Keratinocyte (primary cell): ENCODE results near the gene NLRP6. TPM values are rescaled to one million over a fixed set of nuclear protein-coding genes. Genes with fewer than 3 reads are reported as not detected.

Source experiments
- DNase-seq: peaks from one replicate; pipeline ENCODE4 v3.0.0-alpha.2; 2011; ENCODE audit warnings: low read depth, missing footprints, low spot score
- FAIRE-seq: peaks from 2 replicates; lab custom pipeline; 2011; peaks lifted over from hg19 to GRCh38; lab: Jason Lieb, UNC
- H2AFZ ChIP-seq: 2 replicates; pipeline ENCODE4 v1.6.0; 2012; ENCODE audit warnings: low read length, control low read depth, inconsistent platforms; ENCODE audit not compliant: control insufficient read depth
- H3K27ac ChIP-seq: 2 replicates; pipeline ENCODE4 v1.5.1; 2011; ENCODE audit warnings: low read length; ENCODE audit not compliant: control insufficient read depth, insufficient read depth
- H3K27me3 ChIP-seq: 3 replicates; pipeline ENCODE4 v1.6.0; 2011; ENCODE audit warnings: low read length; ENCODE audit not compliant: control insufficient read depth, insufficient read depth; ENCODE audit errors: extremely low read depth
- H3K36me3 ChIP-seq, 2 experiments: 2 replicates in 1 of 2; 3 replicates in 1 of 2; pipeline ENCODE4 v1.5.1; 2011; ENCODE audit warnings: low read length in 2 of 2, mild to moderate bottlenecking in 1 of 2; ENCODE audit not compliant: control insufficient read depth in 2 of 2, insufficient read depth in 2 of 2; ENCODE audit errors: extremely low read depth in 1 of 2
- H3K4me1 ChIP-seq: 3 replicates; pipeline ENCODE4 v1.5.1; 2011; ENCODE audit warnings: low read length; ENCODE audit not compliant: control insufficient read depth, insufficient read depth; ENCODE audit errors: extremely low read depth
- H3K4me2 ChIP-seq: 3 replicates; pipeline ENCODE4 v1.6.0; 2011; ENCODE audit warnings: low read depth, low read length; ENCODE audit not compliant: control insufficient read depth, insufficient read depth; ENCODE audit errors: extremely low read depth
- H3K4me3 ChIP-seq, 3 experiments: fragments of 200-600 bp in 1 of 3; sonication (generic) in 1 of 3; 2 replicates in 2 of 3; 3 replicates in 1 of 3; pipeline ENCODE4 v1.5.1; 2011 to 2016; ENCODE audit warnings: low read length in 3 of 3, mild to moderate bottlenecking in 3 of 3, control low read depth in 2 of 3, inconsistent platforms in 1 of 3, low read depth in 1 of 3, mixed read lengths in 1 of 3, mixed run types in 1 of 3, moderate library complexity in 1 of 3; ENCODE audit not compliant: control insufficient read depth in 2 of 3, insufficient read depth in 2 of 3; ENCODE audit errors: extremely low read depth in 1 of 3
- H3K79me2 ChIP-seq: 2 replicates; pipeline ENCODE4 v1.6.0; 2012; ENCODE audit warnings: low read length; ENCODE audit not compliant: control insufficient read depth, insufficient read depth
- H3K9ac ChIP-seq: 3 replicates; pipeline ENCODE4 v1.6.0; 2011; ENCODE audit warnings: low read length; ENCODE audit not compliant: control insufficient read depth, insufficient read depth; ENCODE audit errors: extremely low read depth
- H3K9me1 ChIP-seq: 3 replicates; pipeline ENCODE4 v1.6.0; 2011; ENCODE audit warnings: low read length; ENCODE audit not compliant: control insufficient read depth, insufficient read depth; ENCODE audit errors: extremely low read depth
- H3K9me3 ChIP-seq: 2 replicates; pipeline ENCODE4 v1.5.1; 2012; ENCODE audit warnings: low read depth, low read length; ENCODE audit not compliant: control insufficient read depth
- H4K20me1 ChIP-seq: 3 replicates; pipeline ENCODE4 v1.6.0; 2011; ENCODE audit warnings: low read length; ENCODE audit not compliant: control insufficient read depth, insufficient read depth; ENCODE audit errors: extremely low read depth
- CTCF ChIP-seq, 3 experiments: IDR thresholded peaks in 1 of 3; conservative IDR thresholded peaks in 1 of 3; optimal IDR thresholded peaks in 1 of 3; 2 replicates in 2 of 3; 3 replicates in 1 of 3; pipeline versions ENCODE3 to v1.5.1; 2011; ENCODE audit warnings: low read length in 3 of 3, mild to moderate bottlenecking in 3 of 3, moderate library complexity in 2 of 3, control low read depth in 1 of 3, inconsistent platforms in 1 of 3; ENCODE audit not compliant: insufficient read depth in 2 of 3; ENCODE audit errors: extremely low read depth in 1 of 3
- EZH2 ChIP-seq: IDR thresholded peaks from one replicate; pipeline ENCODE4 v1.6.1; 2012; ENCODE audit warnings: inconsistent platforms, mild to moderate bottlenecking, low read length, moderate library complexity
- dilution Hi-C: fragments of 300-500 bp; cut with MboI; formaldehyde crosslinking; loops from one replicate; pipeline ENCODE4 v1.7.0; 2020; ENCODE audit warnings: low sequenced_read_pairs; ENCODE audit not compliant: extremely low pct_ligation_motif_present
- polyA plus RNA-seq, 5 experiments: library from polyadenylated mRNA; depleted of rRNA in 3 of 5; stranded (reverse) in 3 of 5; stranded (forward) in 1 of 5; unstranded in 1 of 5; fragments of >200 nt; gene quantifications; 1 replicate in 1 of 5; 2 replicates in 3 of 5; 3 replicates in 1 of 5; pipeline versions ENCODE4 v1.2.1 to v1.2.3, GENCODE V29; 2011 to 2012; ENCODE audit warnings: missing spikeins in 2 of 5, low read depth in 1 of 5, low replicate concordance in 1 of 5

Gene NLRP6
- polyA plus RNA-seq, 1 donor (not counting 4 experiments of a cell fraction or from before 2014, with no cell fraction given), result not detected

GRCh38 chr11:293852-294661 is 15.8 kb downstream of the NLRP6 start:
- dilution Hi-C loops, result no loop called here
- H3K9me3 ChIP-seq, result no peaks in the 10 kb centered on the region
- H4K20me1 ChIP-seq, result no peaks in the 10 kb centered on the region
- FAIRE-seq (no peak), DNase-seq (no peak)
- no peak for TF ChIP-seq EZH2
- no peak for TF ChIP-seq CTCF (optimal IDR thresholded peaks at IDR 0.05 in 1 of 3, IDR thresholded peaks at IDR 0.05 in 1 of 3, conservative IDR thresholded peaks at IDR 0.05 in 1 of 3; ENCODE audit: extremely low read depth in 1 of 3, insufficient read depth in 2 of 3, low read length in 3 of 3)
- peaks cover 11% of the 10 kb centered on the region for H3K27me3 ChIP-seq
- no peaks in the 10 kb centered on the region for H3K36me3 ChIP-seq
- H3K79me2 ChIP-seq, result no peaks in the 10 kb centered on the region
- no peak overlapping the region for H3K9ac ChIP-seq
- no peak overlapping the region for H3K4me3 ChIP-seq
- H3K27ac ChIP-seq, result no peak overlapping the region
- no peaks in the 10 kb centered on the region for H3K9me1 ChIP-seq
- no peaks in the 10 kb centered on the region for H3K4me1 ChIP-seq
- H3K4me2 ChIP-seq, result no peak overlapping the region
- H2AFZ ChIP-seq, result no peak overlapping the region

GRCh38 chr11:294780-295179 is 16.6 kb downstream of the NLRP6 start:
- no peak for FAIRE-seq
- Histone ChIP-seq H3K4me3 (no peak overlapping the region), H3K4me2 (no peak overlapping the region), H3K9me1 (no peaks in the 10 kb centered on the region), H3K4me1 (no peaks in the 10 kb centered on the region), H4K20me1 (no peaks in the 10 kb centered on the region), H3K79me2 (no peaks in the 10 kb centered on the region), H3K36me3 (no peaks in the 10 kb centered on the region), H3K9ac (no peak overlapping the region), H3K27ac (no peak overlapping the region), H3K27me3 (peaks cover 12% of the 10 kb centered on the region), H2AFZ (no peak overlapping the region), H3K9me3 (no peaks in the 10 kb centered on the region)
- dilution Hi-C loops, result no loop called here
- no peak for DNase-seq
- TF ChIP-seq EZH2 (no peak), CTCF (optimal IDR thresholded peaks at IDR 0.05 in 1 of 3, IDR thresholded peaks at IDR 0.05 in 1 of 3, conservative IDR thresholded peaks at IDR 0.05 in 1 of 3; ENCODE audit: extremely low read depth in 1 of 3, insufficient read depth in 2 of 3, low read length in 3 of 3) (no peak)
